Pericardium fibroblast (primary cell): Measurements from ENCODE around the gene CCNB3. TPM values are rescaled to one million over a fixed set of nuclear protein-coding genes. Genes with fewer than 3 reads are reported as not detected.

Experiments used
- total RNA-seq: library from RNA; depleted of rRNA; stranded (reverse); fragments of >200 nt; gene quantifications from 2 replicates; pipeline ENCODE4 v1.2.3, GENCODE V29; 2015

CCNB3 gene, protein sequence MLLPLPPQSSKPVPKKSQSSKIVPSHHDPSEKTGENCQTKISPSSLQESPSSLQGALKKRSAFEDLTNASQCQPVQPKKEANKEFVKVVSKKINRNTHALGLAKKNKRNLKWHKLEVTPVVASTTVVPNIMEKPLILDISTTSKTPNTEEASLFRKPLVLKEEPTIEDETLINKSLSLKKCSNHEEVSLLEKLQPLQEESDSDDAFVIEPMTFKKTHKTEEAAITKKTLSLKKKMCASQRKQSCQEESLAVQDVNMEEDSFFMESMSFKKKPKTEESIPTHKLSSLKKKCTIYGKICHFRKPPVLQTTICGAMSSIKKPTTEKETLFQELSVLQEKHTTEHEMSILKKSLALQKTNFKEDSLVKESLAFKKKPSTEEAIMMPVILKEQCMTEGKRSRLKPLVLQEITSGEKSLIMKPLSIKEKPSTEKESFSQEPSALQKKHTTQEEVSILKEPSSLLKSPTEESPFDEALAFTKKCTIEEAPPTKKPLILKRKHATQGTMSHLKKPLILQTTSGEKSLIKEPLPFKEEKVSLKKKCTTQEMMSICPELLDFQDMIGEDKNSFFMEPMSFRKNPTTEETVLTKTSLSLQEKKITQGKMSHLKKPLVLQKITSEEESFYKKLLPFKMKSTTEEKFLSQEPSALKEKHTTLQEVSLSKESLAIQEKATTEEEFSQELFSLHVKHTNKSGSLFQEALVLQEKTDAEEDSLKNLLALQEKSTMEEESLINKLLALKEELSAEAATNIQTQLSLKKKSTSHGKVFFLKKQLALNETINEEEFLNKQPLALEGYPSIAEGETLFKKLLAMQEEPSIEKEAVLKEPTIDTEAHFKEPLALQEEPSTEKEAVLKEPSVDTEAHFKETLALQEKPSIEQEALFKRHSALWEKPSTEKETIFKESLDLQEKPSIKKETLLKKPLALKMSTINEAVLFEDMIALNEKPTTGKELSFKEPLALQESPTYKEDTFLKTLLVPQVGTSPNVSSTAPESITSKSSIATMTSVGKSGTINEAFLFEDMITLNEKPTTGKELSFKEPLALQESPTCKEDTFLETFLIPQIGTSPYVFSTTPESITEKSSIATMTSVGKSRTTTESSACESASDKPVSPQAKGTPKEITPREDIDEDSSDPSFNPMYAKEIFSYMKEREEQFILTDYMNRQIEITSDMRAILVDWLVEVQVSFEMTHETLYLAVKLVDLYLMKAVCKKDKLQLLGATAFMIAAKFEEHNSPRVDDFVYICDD (N-terminal part only)
- under 0.01 TPM in 1 of 2 replicates, not detected in the other for total RNA-seq

DNA sequence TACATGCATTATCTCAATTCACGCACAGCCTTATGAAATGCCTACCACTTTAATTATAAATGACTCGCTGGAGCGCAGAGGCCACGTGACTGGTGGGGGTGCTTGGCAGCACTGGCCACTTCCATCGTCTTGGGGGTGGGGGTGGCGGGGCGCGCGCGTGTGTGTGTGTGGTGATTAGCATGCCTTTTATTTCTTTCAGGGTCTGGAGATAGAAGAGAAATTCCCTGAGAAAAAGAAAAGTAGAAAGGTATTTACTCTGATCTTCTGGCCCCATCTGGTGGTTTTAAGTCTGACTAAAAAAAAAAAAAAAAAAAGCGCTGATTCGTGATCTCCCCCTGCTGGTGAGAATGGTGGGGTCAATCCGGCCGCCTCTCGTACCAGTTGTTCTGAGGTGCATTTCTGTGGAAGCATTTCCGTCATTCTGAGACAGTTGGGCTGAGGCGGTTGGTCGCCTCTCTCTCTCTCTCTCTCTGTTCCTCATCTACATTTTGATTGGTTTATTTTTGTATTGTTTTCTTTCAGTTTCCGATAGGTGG lies at the start of gene CCNB3:
TSS of gene CCNB3 (plus strand) at position 402 of the 536 bp plus-strand sequence. CDS start 80,399 bp downstream, outside the sequence.

DNA sequence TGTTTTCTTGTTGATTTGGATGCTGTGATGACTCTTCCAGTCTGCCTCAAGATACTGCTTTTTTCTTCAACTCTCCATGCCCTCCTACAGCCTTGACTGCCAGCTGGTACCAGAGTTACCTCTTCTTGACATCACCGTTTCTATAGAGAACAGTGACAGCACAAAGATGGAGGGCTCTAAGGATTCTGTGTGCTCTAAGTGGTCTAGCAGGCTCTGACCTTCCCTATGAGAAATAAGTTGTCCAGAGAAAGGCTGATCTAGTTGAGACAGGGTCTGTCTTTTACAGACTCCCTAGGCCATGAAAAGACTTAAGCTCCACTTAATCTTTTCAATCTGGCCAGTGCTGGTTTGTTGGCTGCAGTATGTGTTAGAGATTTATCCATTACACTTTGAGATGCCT lies 3.7 kb upstream of the CCNB3 start, which contains the start of gene AKAP4:
TSS of gene AKAP4 (minus strand) at position 101 of the 400 bp plus-strand sequence. CDS start 118 bp downstream, outside the sequence.

Other genes starting within 250 kb of the CCNB3 start
- not detected in 2 replicates for gene AKAP4, start 3.8 kb upstream of the CCNB3 start, total RNA-seq